Measurements from ENCODE around the gene PKP2. TPM values are rescaled to one million over a fixed set of nuclear protein-coding genes. Genes with fewer than 3 reads are reported as not detected.

The PKP2 gene
- total RNA-seq, 1 experiment from 2014 or later, result 61.1 TPM

DNA sequence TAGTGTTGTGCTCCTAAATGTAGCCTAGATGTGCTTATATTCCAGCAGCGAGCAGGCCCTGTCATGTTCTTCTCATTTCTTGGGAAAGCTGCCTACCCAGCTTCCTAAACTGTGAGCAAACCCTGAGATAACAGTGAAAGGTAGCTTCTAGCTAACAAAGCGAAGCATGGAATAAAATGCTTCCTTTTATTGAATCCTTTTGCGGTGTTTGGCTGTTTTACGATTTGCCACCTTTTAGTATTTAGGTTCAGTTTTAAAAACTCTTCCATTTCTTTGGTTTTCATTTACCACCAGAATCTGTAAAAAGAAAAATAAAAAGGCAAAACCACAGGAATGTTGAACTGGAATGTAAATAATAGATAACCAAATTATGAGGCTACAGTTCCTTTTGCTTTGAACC lies 5.0 kb upstream of the PKP2 start:
- peaks cover 12% of the 10 kb centered on the region for H3K36me3 Mint-ChIP-seq (ENCODE audit: insufficient read depth, unreplicated experiment)
- CTCF ChIA-PET, result no interaction called here
- intact Hi-C loops (cut with micrococcal nuclease; ENCODE audit: unreplicated experiment), result loop anchor here (5.0 kb wide), 1 partner anchor 144 kb away; the partner anchor contains the start of gene YARS2
- no peak overlapping the region for H3K27ac Mint-ChIP-seq (ENCODE audit: unreplicated experiment)
- H3K4me1 Mint-ChIP-seq (ENCODE audit: low read depth, unreplicated experiment), result peaks cover 49% of the 10 kb centered on the region
- BruUV-seq (replicated peaks), result no TSS peak
- H3K27me3 Mint-ChIP-seq (ENCODE audit: unreplicated experiment), result no peaks in the 10 kb centered on the region
- no peaks in the 10 kb centered on the region for H3K9me3 Mint-ChIP-seq (ENCODE audit: low read depth, unreplicated experiment)
- no peak overlapping the region for H3K4me3 Mint-ChIP-seq (ENCODE audit: low read depth, unreplicated experiment)
- no peak for DNase-seq
- TF ChIP-seq, protein P1, sequence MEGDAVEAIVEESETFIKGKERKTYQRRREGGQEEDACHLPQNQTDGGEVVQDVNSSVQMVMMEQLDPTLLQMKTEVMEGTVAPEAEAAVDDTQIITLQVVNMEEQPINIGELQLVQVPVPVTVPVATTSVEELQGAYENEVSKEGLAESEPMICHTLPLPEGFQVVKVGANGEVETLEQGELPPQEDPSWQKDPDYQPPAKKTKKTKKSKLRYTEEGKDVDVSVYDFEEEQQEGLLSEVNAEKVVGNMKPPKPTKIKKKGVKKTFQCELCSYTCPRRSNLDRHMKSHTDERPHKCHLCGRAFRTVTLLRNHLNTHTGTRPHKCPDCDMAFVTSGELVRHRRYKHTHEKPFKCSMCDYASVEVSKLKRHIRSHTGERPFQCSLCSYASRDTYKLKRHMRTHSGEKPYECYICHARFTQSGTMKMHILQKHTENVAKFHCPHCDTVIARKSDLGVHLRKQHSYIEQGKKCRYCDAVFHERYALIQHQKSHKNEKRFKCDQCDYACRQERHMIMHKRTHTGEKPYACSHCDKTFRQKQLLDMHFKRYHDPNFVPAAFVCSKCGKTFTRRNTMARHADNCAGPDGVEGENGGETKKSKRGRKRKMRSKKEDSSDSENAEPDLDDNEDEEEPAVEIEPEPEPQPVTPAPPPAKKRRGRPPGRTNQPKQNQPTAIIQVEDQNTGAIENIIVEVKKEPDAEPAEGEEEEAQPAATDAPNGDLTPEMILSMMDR (IDR thresholded peaks at IDR 0.05; ENCODE audit: unreplicated experiment), result no peak

DNA sequence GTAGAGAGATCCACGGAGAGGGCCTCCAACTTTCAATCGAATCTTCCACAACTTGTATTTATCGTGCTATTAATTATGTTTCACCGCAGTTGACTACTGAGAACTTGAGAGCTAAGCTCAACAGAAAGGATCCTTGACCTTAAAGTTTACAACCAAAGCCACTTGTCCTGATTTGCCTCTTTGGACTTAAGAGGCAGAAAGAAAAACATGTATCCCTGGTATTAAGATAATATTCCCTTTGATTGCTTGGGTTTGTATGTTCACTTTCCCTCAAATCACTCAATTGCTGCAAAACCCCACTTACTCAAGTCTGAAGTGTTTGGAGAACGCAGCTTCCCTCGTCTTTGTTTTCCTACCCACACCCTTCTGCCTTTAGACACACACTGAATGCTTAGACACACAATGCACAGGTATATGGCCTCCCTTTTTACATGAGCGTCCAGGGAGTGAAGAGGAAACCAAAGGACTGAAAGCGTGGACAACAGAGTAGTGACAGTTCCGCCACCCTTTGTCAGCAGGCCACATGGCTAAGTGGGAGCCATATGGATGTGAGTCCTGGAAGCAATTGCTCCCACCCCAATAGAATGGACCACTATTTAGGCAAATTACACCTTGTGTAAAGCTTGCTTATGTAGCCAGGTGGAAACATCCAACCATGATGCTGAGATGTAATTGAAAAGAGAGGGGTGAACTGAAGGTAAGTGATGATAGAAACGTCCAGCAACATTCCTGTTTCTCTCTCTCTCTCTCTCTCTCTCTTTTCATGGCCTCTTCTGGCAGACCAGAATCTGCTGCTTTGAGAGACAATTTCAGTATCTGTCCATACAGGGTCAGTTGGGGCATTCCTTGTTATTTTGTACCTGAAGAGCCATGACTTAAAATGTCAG lies 1.4 kb upstream of the PKP2 start:
- no peaks in the 10 kb centered on the region for H3K9me3 Mint-ChIP-seq (ENCODE audit: low read depth, unreplicated experiment)
- no peaks in the 10 kb centered on the region for H3K27me3 Mint-ChIP-seq (ENCODE audit: unreplicated experiment)
- no TSS peak for BruUV-seq (replicated peaks)
- TF ChIP-seq, protein P1 (IDR thresholded peaks at IDR 0.05; ENCODE audit: unreplicated experiment), result no peak
- DNase-seq, result no peak
- peaks cover 45% of the 10 kb centered on the region for H3K4me1 Mint-ChIP-seq (ENCODE audit: low read depth, unreplicated experiment)
- H3K4me3 Mint-ChIP-seq (ENCODE audit: low read depth, unreplicated experiment), result peak overlapping the region; percentile 87
- CTCF ChIA-PET, result interaction anchor here (1.5 to 1.6 kb wide), 3 partner anchors 21 to 142 kb away, joined by 3 to 8 read pairs (median 6); partner anchors contain the start of gene YARS2
- H3K36me3 Mint-ChIP-seq (ENCODE audit: insufficient read depth, unreplicated experiment), result peaks cover 45% of the 10 kb centered on the region
- intact Hi-C loops (cut with micrococcal nuclease; ENCODE audit: unreplicated experiment), result no loop called here
- peak overlapping the region; percentile 98 for H3K27ac Mint-ChIP-seq (ENCODE audit: unreplicated experiment)

DNA sequence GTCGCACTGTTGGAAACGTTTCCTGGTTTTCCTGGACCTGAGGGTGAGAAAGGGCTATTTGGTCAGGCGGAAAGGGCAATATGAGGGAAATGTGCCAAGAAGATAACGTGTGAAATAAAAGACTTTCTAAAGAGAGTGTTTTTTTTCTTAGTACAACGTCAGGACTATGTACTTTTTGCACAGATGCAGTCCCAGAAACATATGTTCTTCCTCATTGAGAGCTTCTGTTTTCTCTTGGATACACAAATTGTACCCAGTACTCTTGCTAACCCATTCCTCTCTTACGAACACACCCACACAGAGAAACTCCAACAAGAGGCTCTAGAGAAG lies 669 bp upstream of the PKP2 start:
- no peaks in the 10 kb centered on the region for H3K27me3 Mint-ChIP-seq (ENCODE audit: unreplicated experiment)
- peaks cover 48% of the 10 kb centered on the region for H3K4me1 Mint-ChIP-seq (ENCODE audit: low read depth, unreplicated experiment)
- H3K4me3 Mint-ChIP-seq (ENCODE audit: low read depth, unreplicated experiment), result peak overlapping the region; percentile 87
- no peaks in the 10 kb centered on the region for H3K9me3 Mint-ChIP-seq (ENCODE audit: low read depth, unreplicated experiment)
- DNase-seq, result no peak
- CTCF ChIA-PET, result interaction anchor here (1.5 to 1.6 kb wide), 3 partner anchors 22 to 141 kb away, joined by 3 to 8 read pairs (median 6); partner anchors contain the start of gene YARS2
- H3K36me3 Mint-ChIP-seq (ENCODE audit: insufficient read depth, unreplicated experiment), result peaks cover 48% of the 10 kb centered on the region
- intact Hi-C loops (cut with micrococcal nuclease; ENCODE audit: unreplicated experiment), result no loop called here
- TF ChIP-seq, protein P1 (IDR thresholded peaks at IDR 0.05; ENCODE audit: unreplicated experiment), result no peak
- H3K27ac Mint-ChIP-seq (ENCODE audit: unreplicated experiment), result peak overlapping the region; percentile 98
- BruUV-seq (replicated peaks), result TSS peak; percentile 93

GRCh38 chr12:32895688-32896431 lies 717 bp downstream of the PKP2 start:
- intact Hi-C loops (cut with micrococcal nuclease; ENCODE audit: unreplicated experiment), result loop anchor here (2.0 kb wide), 1 partner anchor 23 kb away; no protein-coding TSS in a partner anchor
- Mint-ChIP-seq H3K36me3 (ENCODE audit: insufficient read depth, unreplicated experiment) (peaks cover 58% of the 10 kb centered on the region), H3K4me1 (ENCODE audit: low read depth, unreplicated experiment) (peaks cover 57% of the 10 kb centered on the region), H3K4me3 (ENCODE audit: low read depth, unreplicated experiment) (peak overlapping the region; percentile 87), H3K27ac (ENCODE audit: unreplicated experiment) (peak overlapping the region; percentile 87), H3K27me3 (ENCODE audit: unreplicated experiment) (no peaks in the 10 kb centered on the region), H3K9me3 (ENCODE audit: low read depth, unreplicated experiment) (no peaks in the 10 kb centered on the region)
- TF ChIP-seq, protein P1 (IDR thresholded peaks at IDR 0.05; ENCODE audit: unreplicated experiment), result no peak
- CTCF ChIA-PET, result interaction anchor here (1.5 to 1.6 kb wide), 3 partner anchors 23 to 140 kb away, joined by 3 to 8 read pairs (median 6); partner anchors contain the start of gene YARS2
- TSS peak; percentile 61 for BruUV-seq (replicated peaks)
- peak; percentile 65 for DNase-seq

Data from Calu3 (cell line).